Mesenchymal stem cell (in vitro differentiated cells and primary cell): Measurements from ENCODE around the gene GRID2.

Experiments used
- DNase-seq: peaks from one replicate; pipeline ENCODE4 v3.0.0-alpha.2; 2013
- H2AFZ ChIP-seq: one replicate; pipeline ENCODE4 v1.6.1; 2013; ENCODE audit warnings: low read depth, mild to moderate bottlenecking, control low read depth, inconsistent platforms, low read length, moderate library complexity
- H2AK5ac ChIP-seq: 2 replicates; pipeline ENCODE4 v1.6.1; 2013; ENCODE audit warnings: low read length, moderate library complexity, mild to moderate bottlenecking, inconsistent platforms; ENCODE audit not compliant: severe bottlenecking
- H2BK120ac ChIP-seq: one replicate; pipeline ENCODE4 v1.6.1; 2013; ENCODE audit warnings: low read depth, mild to moderate bottlenecking, inconsistent platforms, low read length, moderate library complexity
- H2BK12ac ChIP-seq, 2 experiments: one replicate each; pipeline ENCODE4 v1.6.1; 2013; ENCODE audit warnings: inconsistent platforms in 2 of 2, low read length in 2 of 2, mild to moderate bottlenecking in 2 of 2, moderate library complexity in 2 of 2, control low read depth in 1 of 2
- H2BK15ac ChIP-seq: one replicate; pipeline ENCODE4 v1.6.1; 2013; ENCODE audit warnings: mild to moderate bottlenecking, low read depth, inconsistent platforms; ENCODE audit not compliant: poor library complexity, severe bottlenecking
- H2BK5ac ChIP-seq: 2 replicates; pipeline ENCODE4 v1.6.1; 2013; ENCODE audit warnings: low read depth, mild to moderate bottlenecking, low read length, control low read depth, inconsistent platforms; ENCODE audit not compliant: poor library complexity, severe bottlenecking
- H3K14ac ChIP-seq, 2 experiments: one replicate each; pipeline ENCODE4 v1.6.1; 2013; ENCODE audit warnings: inconsistent platforms in 2 of 2, low read length in 2 of 2, control low read depth in 1 of 2, mild to moderate bottlenecking in 1 of 2, moderate library complexity in 1 of 2
- H3K18ac ChIP-seq, 2 experiments: one replicate each; pipeline ENCODE4 v1.6.1; 2013; ENCODE audit warnings: inconsistent platforms in 2 of 2, low read length in 2 of 2, control low read depth in 1 of 2, low read depth in 1 of 2, mild to moderate bottlenecking in 1 of 2
- H3K23ac ChIP-seq, 2 experiments: one replicate each; pipeline ENCODE4 v1.6.1; 2013; ENCODE audit warnings: inconsistent platforms in 2 of 2, low read length in 2 of 2, mild to moderate bottlenecking in 2 of 2, moderate library complexity in 2 of 2, control low read depth in 1 of 2
- H3K27ac ChIP-seq: 2 replicates; pipeline ENCODE4 v1.5.1; 2013; ENCODE audit warnings: mild to moderate bottlenecking, moderate library complexity, low read length, control low read depth, inconsistent platforms; ENCODE audit not compliant: poor library complexity, severe bottlenecking
- H3K27me3 ChIP-seq, 2 experiments: 2 replicates each; pipeline versions ENCODE4 v1.6.1 to v1.7.0; 2013; ENCODE audit warnings: low read length in 2 of 2, mild to moderate bottlenecking in 2 of 2, moderate library complexity in 2 of 2, control low read depth in 1 of 2, inconsistent platforms in 1 of 2; ENCODE audit not compliant: control insufficient read depth in 1 of 2, insufficient read depth in 1 of 2
- H3K36me3 ChIP-seq, 2 experiments: 2 replicates each; pipeline versions ENCODE4 v1.6.1 to v1.7.0; 2013; ENCODE audit warnings: low read length in 2 of 2, control low read depth in 1 of 2, inconsistent platforms in 1 of 2, low read depth in 1 of 2, mild to moderate bottlenecking in 1 of 2; ENCODE audit not compliant: insufficient read depth in 2 of 2, control insufficient read depth in 1 of 2
- H3K4ac ChIP-seq, 2 experiments: one replicate each; pipeline ENCODE4 v1.6.1; 2013; ENCODE audit warnings: inconsistent platforms in 2 of 2, low read length in 2 of 2, mild to moderate bottlenecking in 2 of 2, moderate library complexity in 2 of 2, control low read depth in 1 of 2, low read depth in 1 of 2
- H3K4me1 ChIP-seq: 2 replicates; pipeline ENCODE4 v1.6.1; 2013; ENCODE audit warnings: low read depth, low read length, control low read depth; ENCODE audit not compliant: control insufficient read depth, insufficient read depth
- H3K4me2 ChIP-seq: 2 replicates; pipeline ENCODE4 v1.6.1; 2013; ENCODE audit warnings: low read length, mild to moderate bottlenecking, inconsistent platforms; ENCODE audit not compliant: poor library complexity, severe bottlenecking
- H3K4me3 ChIP-seq, 2 experiments: 2 replicates each; pipeline versions ENCODE4 v1.5.1 to v1.7.0; 2013; ENCODE audit warnings: low read length in 2 of 2, mild to moderate bottlenecking in 2 of 2, control low read depth in 1 of 2, low read depth in 1 of 2; ENCODE audit not compliant: insufficient read depth in 1 of 2
- H3K79me1 ChIP-seq: replicated peaks from 2 replicates; pipeline ENCODE4 v1.6.1; 2013; ENCODE audit warnings: mild to moderate bottlenecking, control low read depth, low read length, inconsistent platforms; ENCODE audit not compliant: poor library complexity, severe bottlenecking
- H3K9ac ChIP-seq: 2 replicates; pipeline ENCODE4 v1.7.0; 2013; ENCODE audit warnings: mild to moderate bottlenecking, low read length, moderate library complexity
- H3K9me3 ChIP-seq: 2 replicates; pipeline ENCODE4 v1.7.0; 2013; ENCODE audit warnings: mild to moderate bottlenecking, low read length; ENCODE audit not compliant: control insufficient read depth
- H4K8ac ChIP-seq: one replicate; pipeline ENCODE4 v1.6.1; 2013; ENCODE audit warnings: inconsistent platforms, mild to moderate bottlenecking, low read length, moderate library complexity
- H4K91ac ChIP-seq: one replicate; pipeline ENCODE4 v1.6.1; 2013; ENCODE audit warnings: mild to moderate bottlenecking, low read length, inconsistent platforms
- WGBS: methylation state at CpG from one replicate; pipeline ENCODE4 v1.1.7; 2013; ENCODE audit warnings: mixed read lengths; 5-methylcytosine and 5-hydroxymethylcytosine counted together

The GRID2 gene

GRCh38 chr4:92519727-92520126 lies 216.0 kb downstream of the GRID2 start:
- H3K4me2 ChIP-seq, result no peak overlapping the region
- H3K18ac ChIP-seq, result no peak overlapping the region
- H2BK15ac ChIP-seq, result no peak overlapping the region
- H3K4me1 ChIP-seq, result no peaks in the 10 kb centered on the region
- no peak overlapping the region for H2AFZ ChIP-seq
- H3K79me1 ChIP-seq, result no peaks in the 10 kb centered on the region
- no peaks in the 10 kb centered on the region for H3K9me3 ChIP-seq
- no peak overlapping the region for H3K14ac ChIP-seq
- WGBS, result 73% methylated on average over 3 of the region's 3 CpGs
- no peak for DNase-seq
- no peaks in the 10 kb centered on the region for H3K36me3 ChIP-seq
- H3K27ac ChIP-seq, result no peak overlapping the region
- H3K27me3 ChIP-seq, result no peaks in the 10 kb centered on the region
- H3K4ac ChIP-seq, result no peak overlapping the region
- no peak overlapping the region for H2BK120ac ChIP-seq
- H3K4me3 ChIP-seq, result no peak overlapping the region
- no peak overlapping the region for H4K8ac ChIP-seq
- H4K91ac ChIP-seq, result no peak overlapping the region
- H2AK5ac ChIP-seq, result no peak overlapping the region
- no peak overlapping the region for H2BK5ac ChIP-seq
- no peak overlapping the region for H3K23ac ChIP-seq
- H3K9ac ChIP-seq, result no peak overlapping the region
- no peak overlapping the region for H2BK12ac ChIP-seq

GRCh38 chr4:92520563-92520962 lies 216.8 kb downstream of the GRID2 start:
- Histone ChIP-seq H4K8ac (no peak overlapping the region), H3K4me3 (no peak overlapping the region), H3K36me3 (no peaks in the 10 kb centered on the region), H2AK5ac (no peak overlapping the region), H3K9ac (no peak overlapping the region), H3K4me1 (no peaks in the 10 kb centered on the region), H4K91ac (no peak overlapping the region), H3K79me1 (no peaks in the 10 kb centered on the region), H2BK12ac (no peak overlapping the region), H2BK15ac (no peak overlapping the region), H3K27ac (no peak overlapping the region), H2BK5ac (no peak overlapping the region), H3K4me2 (no peak overlapping the region), H3K18ac (no peak overlapping the region), H3K27me3 (no peaks in the 10 kb centered on the region), H3K14ac (no peak overlapping the region), H3K4ac (no peak overlapping the region), H3K9me3 (no peaks in the 10 kb centered on the region), H2BK120ac (no peak overlapping the region), H2AFZ (no peak overlapping the region), H3K23ac (no peak overlapping the region)
- WGBS, result 67% methylated on average over 2 of the region's 2 CpGs
- DNase-seq, result no peak

GRCh38 chr4:92521941-92522340 lies 218.2 kb downstream of the GRID2 start:
- H4K8ac ChIP-seq, result no peak overlapping the region
- 29% methylated on average over 1 of the region's 2 CpGs for WGBS
- no peaks in the 10 kb centered on the region for H3K4me1 ChIP-seq
- H3K79me1 ChIP-seq, result no peaks in the 10 kb centered on the region
- H3K27me3 ChIP-seq, result no peaks in the 10 kb centered on the region
- no peaks in the 10 kb centered on the region for H3K9me3 ChIP-seq
- H3K36me3 ChIP-seq, result no peaks in the 10 kb centered on the region
- H3K18ac ChIP-seq, result no peak overlapping the region
- H3K4ac ChIP-seq, result no peak overlapping the region
- H3K9ac ChIP-seq, result no peak overlapping the region
- no peak overlapping the region for H3K4me3 ChIP-seq
- no peak overlapping the region for H2BK5ac ChIP-seq
- no peak overlapping the region for H2BK12ac ChIP-seq
- no peak for DNase-seq
- H4K91ac ChIP-seq, result no peak overlapping the region
- H3K23ac ChIP-seq, result no peak overlapping the region
- H2AFZ ChIP-seq, result no peak overlapping the region
- H2AK5ac ChIP-seq, result no peak overlapping the region
- no peak overlapping the region for H3K4me2 ChIP-seq
- no peak overlapping the region for H2BK15ac ChIP-seq
- H3K27ac ChIP-seq, result no peak overlapping the region
- no peak overlapping the region for H2BK120ac ChIP-seq
- H3K14ac ChIP-seq, result no peak overlapping the region

GRCh38 chr4:92522356-92522755 lies 218.6 kb downstream of the GRID2 start:
- Histone ChIP-seq H3K18ac (no peak overlapping the region), H3K36me3 (no peaks in the 10 kb centered on the region), H3K27me3 (no peaks in the 10 kb centered on the region), H3K14ac (no peak overlapping the region), H4K8ac (no peak overlapping the region), H4K91ac (no peak overlapping the region), H3K79me1 (no peaks in the 10 kb centered on the region), H3K23ac (no peak overlapping the region), H3K27ac (no peak overlapping the region), H3K4me2 (no peak overlapping the region), H3K9me3 (no peaks in the 10 kb centered on the region), H3K4me3 (no peak overlapping the region), H2AFZ (no peak overlapping the region), H2BK5ac (no peak overlapping the region), H2BK15ac (no peak overlapping the region), H3K4ac (no peak overlapping the region), H3K9ac (no peak overlapping the region), H3K4me1 (no peaks in the 10 kb centered on the region), H2BK12ac (no peak overlapping the region), H2BK120ac (no peak overlapping the region), H2AK5ac (no peak overlapping the region)
- DNase-seq, result peak; percentile 0
- WGBS, result 52% methylated on average over 2 of the region's 3 CpGs
